Activated T-helper 1 cell treated with anti-CD3 and anti-CD28 coated beads, Interleukin-2, amount 50 U/mL, for 16 hours (primary cell): ENCODE data around the gene RAVER2.
"Not testable (repeated sequence)": the region's sequence is repeated elsewhere in the genome, so short reads cannot be mapped to it uniquely, and the experiment has no call there.

Experiments
- DNase-seq, 2 donors: peaks; one replicate each; pipeline ENCODE4 v3.0.0-alpha.2; 2020; ENCODE audit warnings: low read depth in 1 of 2, low spot score in 1 of 2

The RAVER2 gene

DNA sequence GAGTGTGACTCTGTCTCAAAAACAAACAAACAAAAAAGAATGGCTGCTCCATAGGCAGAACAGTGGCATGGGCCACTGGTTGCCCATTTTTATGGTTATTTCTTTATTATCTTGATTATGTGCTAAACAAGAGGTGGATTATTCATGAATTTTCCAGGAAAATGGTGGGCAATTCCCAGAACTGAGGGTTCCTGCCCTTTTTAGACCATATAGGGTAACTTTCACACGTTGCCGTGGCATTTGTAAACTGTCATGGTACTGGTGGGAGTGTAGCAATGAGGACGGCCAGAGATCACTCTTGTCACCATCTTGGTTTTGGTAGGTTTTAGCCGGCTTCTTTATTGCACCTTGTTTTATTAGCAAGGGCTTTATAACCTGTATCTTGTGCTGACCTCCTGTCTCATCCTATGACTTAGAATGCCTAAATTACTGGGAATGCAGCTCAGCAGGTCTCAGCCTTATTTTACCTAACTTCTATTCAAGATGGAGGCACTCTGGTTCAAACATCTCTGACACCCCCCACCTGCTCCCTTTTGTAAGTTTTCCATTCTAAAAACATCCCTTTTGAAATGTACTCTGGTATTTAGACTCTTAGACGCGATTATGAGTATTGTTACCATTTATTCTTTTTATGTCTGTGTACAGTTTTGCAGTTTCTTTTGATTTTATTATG is 57.1 kb downstream of the RAVER2 start:
- no peak for DNase-seq

GRCh38 chr1:64809309-64809708 is 64.4 kb downstream of the RAVER2 start:
- DNase-seq, result no peak

DNA sequence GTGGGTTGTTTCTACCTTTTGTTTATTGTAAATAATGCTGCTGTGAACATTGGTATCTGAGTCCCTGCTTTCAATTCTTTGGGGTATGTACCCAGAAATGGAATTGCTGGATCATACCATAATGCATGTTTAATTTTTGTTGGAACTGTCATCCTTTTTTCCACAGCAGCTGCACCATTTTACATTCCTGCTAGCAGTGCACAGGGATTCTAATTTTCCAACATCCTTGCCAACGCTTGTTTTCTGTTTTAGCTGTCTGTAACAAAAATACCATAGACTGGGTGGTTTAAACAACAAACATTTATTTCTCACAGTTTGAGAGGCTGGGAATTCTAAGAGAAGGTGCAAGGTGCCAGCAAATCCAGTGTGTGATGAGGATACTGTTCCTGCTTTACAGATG is 65.1 kb downstream of the RAVER2 start:
- DNase-seq, result no peak

GRCh38 chr1:64811131-64811530 is 66.3 kb downstream of the RAVER2 start:
- DNase-seq, result no peak

DNA sequence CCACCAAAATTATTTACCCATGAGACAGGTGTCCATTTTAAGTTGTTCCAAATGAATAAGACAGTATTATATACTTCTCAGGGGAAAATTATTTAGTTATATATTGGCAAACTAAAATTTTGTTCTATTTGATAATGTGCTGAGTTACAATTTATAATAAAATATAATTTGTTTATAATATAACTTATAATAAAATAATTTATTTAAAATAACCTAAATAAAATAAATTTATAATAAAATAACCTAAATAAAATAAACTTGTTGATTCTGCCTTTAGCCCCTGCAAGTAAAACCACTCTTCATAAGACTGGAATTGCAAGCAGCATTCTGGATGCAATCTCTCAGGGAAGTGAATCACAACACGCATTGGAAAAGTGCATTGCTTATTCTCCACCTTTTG is 69.6 kb downstream of the RAVER2 start:
- DNase-seq, result no peak

GRCh38 chr1:64817364-64817763 is 72.5 kb downstream of the RAVER2 start:
- DNase-seq, result not testable (repeated sequence)

DNA sequence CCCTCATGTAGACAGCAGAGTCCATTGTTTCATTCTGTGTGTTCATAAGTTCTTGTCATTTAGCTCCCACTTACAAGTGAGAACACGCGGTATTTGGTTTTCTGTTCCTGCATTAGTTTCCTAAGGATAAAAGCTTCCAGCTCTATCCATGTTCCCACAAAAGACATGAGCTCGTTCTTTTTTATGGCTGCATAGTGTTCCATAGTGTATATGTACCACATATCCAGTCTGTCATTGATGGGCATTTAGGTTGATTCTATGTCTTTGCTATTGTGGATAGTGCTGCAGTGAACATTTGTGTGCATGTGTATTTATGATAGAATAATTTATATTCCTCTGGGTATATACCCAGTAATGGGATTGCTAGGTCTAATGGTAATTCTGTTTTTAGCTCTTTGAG is 75.7 kb downstream of the RAVER2 start:
- not testable (repeated sequence) for DNase-seq

GRCh38 chr1:64822621-64823020 is 77.7 kb downstream of the RAVER2 start:
- DNase-seq, result no peak

- peak; percentile 20 to 25 for DNase-seq
Measured at GRCh38 chr1:64823691-64824476, 79.0 kb downstream of the RAVER2 start.

GRCh38 chr1:64826991-64827390 is 82.1 kb downstream of the RAVER2 start:
- DNase-seq, result no peak

DNA sequence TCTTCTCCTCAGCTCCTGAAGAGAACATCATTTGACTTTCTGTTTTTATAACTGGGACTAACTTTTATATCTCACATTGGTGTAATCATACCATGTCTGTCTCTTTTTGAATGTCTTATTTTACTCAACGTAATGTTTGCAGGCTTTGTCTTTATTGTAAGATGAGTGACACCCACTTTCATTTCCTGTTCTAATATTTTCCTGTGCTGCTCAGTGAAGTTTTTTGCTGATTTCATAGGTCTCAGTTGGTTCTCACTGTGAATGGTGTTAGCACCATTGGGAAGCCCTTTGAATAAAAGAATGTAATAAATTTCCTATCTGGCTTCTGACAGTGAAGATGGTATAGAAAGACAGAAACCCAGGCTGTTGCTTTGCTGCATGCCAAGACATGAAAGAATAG is 84.0 kb downstream of the RAVER2 start:
- DNase-seq, result no peak

DNA sequence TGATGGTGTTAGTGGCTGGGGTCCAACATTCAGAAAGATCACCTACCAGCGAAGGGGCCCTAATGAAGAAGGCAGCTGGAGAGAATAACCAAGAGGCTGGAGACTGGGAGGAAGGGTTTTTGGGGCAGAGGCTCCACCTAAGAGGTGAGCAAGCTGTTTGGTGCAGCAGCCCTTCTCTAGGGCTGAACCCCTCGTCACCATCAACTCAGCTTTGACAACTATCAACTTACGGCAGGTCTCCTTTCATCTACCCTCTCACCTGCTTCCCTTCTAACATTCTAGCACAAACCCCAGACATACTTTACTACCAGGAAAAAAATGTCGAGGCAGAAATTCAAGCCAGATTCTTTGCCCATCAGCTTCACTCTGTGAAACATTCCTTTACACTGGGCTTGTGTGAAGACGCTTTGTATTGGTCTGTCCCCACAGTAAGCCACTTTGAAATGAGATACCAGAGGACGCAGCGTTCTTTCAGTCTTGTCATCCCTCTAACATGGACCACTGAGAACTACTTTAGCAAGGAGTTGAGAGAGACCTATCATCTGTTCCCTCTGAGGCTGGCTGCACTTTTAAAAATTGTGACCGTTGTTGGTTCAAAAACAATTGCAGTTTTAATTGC is 84.6 kb downstream of the RAVER2 start:
- DNase-seq, result no peak

DNA sequence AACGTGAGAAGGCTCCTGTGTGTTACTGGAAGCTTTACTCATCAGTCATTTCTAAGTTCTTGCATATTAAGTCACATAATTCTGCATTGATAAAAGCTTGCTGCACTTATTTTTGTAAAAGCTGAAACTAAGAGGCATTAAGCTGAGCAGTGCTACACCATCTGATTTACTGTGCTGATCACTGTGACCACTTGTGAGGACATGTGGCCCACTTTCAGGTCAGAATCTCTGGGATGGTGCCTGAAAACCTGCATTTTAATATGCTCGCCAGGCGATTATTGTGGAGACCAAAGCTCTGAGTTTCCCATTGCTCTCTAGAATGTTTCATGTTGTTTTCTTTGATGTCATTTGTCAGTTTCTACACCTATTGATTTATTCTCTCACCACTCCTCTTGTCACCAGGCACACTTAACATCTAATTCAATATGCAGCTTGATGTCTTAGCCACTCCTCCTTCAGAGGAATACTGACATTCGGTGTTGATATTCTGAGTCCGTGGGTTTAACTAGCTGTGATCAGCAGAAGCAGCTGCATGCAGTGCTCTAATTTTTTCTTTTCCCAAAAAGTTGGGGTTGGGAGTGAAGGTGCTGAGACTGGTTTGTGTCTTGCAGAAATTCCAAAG is 85.3 kb downstream of the RAVER2 start:
- no peak for DNase-seq

DNA sequence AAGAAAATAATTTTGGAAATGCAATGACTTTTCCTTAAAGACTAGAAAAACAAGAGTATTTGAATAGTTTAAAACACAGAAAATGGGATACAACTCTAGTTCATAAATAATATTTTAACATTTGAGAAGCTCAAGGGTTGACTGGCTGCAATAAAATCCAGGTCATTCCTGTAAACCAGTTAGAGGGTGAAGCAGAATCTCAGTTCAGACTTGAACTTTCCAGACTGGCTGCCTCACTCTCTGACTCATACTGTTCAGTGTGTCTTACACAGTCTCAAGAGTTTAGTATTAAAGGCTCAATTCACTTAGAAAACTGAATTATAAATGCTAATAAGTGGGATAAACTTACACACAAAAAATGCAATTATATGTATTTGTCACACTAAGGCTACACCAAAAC is 89.9 kb downstream of the RAVER2 start:
- no peak for DNase-seq

DNA sequence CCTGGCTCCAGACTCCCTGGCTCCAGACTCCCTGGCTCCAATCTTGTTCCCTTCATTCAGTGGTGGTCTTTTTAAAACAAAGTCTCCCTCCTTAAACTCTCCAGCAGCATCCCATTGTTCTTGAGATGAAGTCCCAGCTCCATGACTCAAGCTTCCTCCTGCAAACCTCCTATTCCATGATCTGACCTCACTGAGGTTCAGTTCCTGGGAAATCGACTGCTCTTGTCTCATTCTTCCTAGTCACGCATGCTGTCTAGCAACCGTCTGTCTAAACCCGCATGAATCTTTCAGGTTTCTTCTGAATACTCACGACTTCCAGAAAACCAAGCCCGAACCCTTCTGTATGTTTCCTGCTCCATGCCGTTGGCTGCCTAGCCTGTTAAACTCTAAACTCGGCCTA is 91.9 kb downstream of the RAVER2 start:
- DNase-seq, result no peak

GRCh38 chr1:64838486-64838885 is 93.6 kb downstream of the RAVER2 start:
- no peak for DNase-seq

GRCh38 chr1:64839261-64839660 is 94.4 kb downstream of the RAVER2 start:
- no peak for DNase-seq

- DNase-seq, result no peak
Measured at GRCh38 chr1:64839732-64840405, 95.0 kb downstream of the RAVER2 start.

GRCh38 chr1:64841330-64842065 is 96.6 kb downstream of the RAVER2 start:
- DNase-seq, result no peak

DNA sequence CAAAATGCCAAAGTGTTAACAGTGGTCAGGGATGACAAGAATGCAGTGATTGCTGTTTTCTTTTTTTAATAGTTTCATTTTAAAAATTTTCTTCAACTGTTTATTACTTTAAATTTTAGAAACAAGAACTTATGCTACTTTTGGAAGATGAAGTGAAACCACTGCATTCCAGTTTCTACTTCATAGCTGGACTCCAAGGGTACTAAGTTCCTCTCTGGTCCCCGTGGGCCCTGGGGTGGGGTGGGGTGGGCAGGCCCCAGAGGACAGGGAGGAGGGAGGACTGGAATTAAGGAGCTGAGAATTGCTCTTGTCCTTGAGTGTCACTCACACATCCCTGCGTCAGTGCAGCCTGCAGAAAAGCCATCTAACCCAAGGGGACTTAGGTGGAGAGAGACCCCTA is 97.3 kb downstream of the RAVER2 start:
- DNase-seq, result no peak

- DNase-seq, result no peak
Measured at GRCh38 chr1:64843675-64844074, 98.8 kb downstream of the RAVER2 start.
